KBM-7 (cell line): Measurements from ENCODE around the gene RIPOR1.

Experiments used
- DNase-seq: peaks from one replicate; pipeline ENCODE4 v3.0.0-alpha.2; 2015
- in situ Hi-C: fragments of 300-500 bp; cut with MboI; formaldehyde crosslinking; loops from 2 replicates; pipeline ENCODE4 v1.14.3; 2020; ENCODE audit warnings: low sequenced_read_pairs, low pct_unique_long_range_greater_than_20kb, mixed read lengths

Gene RIPOR1

DNA sequence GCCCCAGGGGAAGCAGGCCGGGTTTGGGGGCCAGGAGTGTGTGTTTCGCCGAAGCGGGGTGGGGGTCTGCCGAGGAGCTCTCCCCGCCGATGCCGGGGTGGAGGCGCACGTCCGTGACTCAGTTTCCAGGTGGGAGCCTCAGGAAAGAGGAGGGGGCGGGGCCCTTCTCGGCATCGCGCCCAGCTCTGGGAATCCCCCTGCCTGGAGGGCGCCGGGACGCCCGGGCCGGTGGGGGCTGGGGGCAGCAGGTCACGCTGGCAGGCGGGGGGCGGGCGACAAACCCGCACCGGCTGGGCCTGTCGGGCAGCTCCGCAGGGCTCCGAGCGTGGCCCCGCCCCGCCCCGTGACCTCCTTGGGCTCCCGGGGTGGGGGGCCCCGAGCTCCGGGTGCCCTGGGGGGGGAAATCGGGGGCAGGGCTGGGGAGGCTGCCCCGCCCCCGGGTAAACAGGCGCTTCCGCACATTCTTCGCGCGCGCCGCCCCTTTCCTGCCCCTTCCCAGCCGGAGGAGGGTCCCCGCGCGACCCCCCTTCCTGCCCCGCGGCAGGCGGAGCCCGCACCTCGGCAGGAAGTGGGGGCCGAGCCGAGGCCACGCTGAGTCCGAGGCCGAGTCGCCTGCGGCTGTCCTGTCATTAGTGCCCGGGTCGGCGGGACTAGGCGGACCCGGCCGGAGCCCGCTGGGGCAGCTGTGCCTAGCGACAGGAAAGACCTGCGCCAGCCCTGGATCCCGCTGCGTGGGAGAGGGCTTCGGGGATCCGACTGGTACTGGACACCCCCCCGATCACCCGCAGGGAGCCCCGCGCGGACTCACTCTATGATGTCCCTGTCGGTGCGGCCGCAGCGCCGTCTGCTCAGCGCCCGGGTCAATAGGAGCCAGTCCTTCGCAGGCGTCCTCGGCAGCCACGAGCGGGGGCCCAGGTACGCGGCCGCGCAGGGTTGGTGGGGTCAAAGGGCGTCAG lies 9.3 kb downstream of the RIPOR1 start:
- in situ Hi-C loops, result no loop called here
- DNase-seq, result no peak

DNA sequence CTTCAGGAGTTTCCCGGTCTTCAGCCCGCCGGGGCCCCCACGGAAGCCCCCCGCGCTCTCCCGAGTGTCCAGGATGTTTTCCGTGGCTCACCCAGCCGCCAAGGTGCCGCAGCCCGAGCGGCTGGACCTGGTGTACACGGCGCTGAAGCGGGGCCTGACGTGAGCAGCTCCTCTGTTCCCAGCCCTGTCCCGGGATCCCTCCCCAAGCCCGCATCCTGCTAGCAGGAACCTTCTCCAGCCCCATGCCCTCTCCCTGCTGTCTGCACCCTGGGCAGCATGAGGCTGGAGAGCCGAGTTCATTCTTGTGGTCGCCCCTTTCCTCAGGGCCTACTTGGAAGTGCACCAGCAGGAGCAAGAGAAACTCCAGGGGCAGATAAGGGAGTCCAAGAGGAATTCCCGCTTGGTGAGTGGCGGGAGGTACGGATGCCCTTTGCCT lies 10.1 kb downstream of the RIPOR1 start:
- in situ Hi-C loops, result no loop called here

DNA sequence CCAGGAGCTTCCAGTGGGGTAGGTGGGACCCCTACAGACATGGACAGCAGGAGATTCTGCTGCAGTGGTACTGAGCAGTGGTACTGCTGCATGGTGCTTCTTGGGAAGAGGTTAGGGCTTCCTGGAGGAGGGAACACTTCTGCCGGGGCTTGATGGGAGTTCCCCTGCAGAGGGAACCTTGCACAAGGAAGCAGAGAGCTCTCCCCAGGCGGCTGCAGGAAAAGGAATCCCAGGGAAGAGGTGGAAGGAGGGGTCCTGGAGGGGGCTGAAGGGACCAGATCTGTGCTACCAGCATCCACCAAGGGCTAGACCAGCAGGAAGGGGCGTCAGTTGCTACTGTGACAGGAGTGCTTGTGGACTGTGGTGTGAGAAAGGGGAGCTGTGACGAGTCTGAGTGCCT lies 10.6 kb downstream of the RIPOR1 start:
- in situ Hi-C loops, result no loop called here
- no peak for DNase-seq

More for the DNA sequence above, 10.1 kb downstream of the RIPOR1 start:
- no peak for DNase-seq

DNA sequence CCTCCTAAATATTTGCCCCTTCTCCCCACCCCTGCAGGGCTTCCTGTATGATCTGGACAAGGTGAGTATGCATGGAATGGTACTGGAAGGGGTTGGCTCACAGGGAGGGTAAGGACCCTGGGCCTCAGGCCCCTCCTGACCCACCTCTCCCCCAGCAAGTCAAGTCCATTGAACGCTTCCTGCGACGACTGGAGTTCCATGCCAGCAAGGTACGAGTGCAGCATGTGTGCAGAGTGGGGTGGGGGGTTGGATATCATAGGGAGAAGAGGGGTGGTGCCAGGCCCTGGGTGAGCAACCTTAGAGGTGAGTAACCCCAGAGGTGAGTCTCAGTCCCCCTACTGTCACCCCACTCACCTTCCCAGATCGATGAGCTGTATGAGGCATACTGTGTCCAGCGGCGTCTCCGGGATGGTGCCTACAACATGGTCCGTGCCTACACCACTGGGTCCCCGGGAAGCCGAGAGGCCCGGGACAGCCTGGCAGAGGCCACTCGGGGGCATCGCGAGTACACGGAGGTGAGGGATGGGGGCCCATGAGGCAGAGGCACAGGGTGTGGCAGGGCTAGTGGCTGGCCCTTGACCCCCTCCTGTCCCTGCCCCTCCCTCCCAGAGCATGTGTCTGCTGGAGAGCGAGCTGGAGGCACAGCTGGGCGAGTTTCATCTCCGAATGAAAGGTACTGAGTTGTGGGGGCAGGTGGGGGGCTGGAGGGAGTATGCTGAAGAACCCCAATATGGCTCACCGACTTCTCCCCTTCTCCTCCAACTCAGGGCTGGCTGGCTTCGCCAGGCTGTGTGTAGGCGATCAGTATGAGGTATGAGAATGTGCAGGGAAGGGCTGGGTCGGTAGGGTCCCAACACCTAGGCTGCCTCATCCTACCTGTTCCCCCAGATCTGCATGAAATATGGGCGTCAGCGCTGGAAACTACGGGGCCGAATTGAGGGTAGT lies 11.3 kb downstream of the RIPOR1 start:
- in situ Hi-C loops, result loop anchor here (10.0 kb wide), 1 partner anchor 115 kb away; no protein-coding TSS in a partner anchor
- no peak for DNase-seq

DNA sequence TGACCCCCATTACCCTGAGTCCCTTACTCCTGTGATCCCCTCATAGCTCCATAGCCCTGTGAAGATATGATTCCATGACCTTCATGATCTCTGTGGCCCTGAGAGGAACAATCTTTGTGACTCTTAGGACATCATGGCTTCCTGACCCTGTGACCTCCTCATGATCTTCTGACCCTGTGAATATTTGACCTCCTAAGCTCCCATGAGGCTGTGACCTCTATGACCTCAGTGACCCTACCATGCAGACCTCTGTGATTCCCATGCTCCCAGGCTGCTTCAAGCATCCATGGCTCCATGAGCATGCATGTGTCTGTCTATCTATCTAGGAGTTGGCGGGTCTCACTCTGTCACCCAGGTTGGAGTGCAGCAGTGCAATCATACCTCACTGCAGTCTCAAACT lies 12.1 kb downstream of the RIPOR1 start:
- in situ Hi-C loops, result loop anchor here (10.0 kb wide), 1 partner anchor 114 kb away; no protein-coding TSS in a partner anchor
- no peak for DNase-seq

DNA sequence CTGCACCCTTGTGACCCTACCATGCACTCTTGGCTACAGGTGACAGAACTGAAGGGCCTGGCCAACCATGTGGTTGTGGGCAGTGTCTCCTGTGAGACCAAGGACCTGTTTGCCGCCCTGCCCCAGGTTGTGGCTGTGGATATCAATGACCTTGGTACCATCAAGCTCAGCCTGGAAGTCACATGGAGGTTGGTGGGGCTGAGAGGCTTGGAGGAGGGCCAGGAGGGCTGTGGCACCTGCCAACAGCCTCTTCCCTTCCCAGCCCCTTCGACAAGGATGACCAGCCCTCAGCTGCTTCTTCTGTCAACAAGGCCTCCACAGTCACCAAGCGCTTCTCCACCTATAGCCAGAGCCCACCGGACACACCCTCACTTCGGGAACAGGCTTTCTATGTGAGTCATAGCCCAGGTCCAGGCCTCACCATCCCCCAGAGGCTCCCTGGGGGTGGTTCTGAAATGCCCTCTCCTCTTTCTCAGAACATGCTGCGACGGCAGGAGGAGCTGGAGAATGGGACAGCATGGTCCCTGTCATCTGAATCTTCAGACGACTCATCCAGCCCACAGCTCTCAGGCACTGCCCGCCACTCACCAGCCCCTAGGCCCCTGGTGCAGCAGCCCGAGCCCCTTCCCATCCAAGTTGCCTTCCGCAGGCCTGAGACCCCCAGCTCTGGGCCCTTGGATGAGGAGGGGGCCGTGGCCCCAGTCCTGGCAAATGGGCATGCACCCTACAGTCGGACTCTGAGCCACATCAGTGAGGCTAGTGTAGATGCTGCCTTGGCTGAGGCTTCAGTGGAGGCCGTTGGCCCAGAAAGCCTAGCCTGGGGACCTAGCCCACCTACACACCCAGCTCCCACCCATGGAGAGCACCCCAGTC lies 13.0 kb downstream of the RIPOR1 start:
- in situ Hi-C loops, result loop anchor here (10.0 kb wide), 1 partner anchor 113 kb away; no protein-coding TSS in a partner anchor
- no peak for DNase-seq

DNA sequence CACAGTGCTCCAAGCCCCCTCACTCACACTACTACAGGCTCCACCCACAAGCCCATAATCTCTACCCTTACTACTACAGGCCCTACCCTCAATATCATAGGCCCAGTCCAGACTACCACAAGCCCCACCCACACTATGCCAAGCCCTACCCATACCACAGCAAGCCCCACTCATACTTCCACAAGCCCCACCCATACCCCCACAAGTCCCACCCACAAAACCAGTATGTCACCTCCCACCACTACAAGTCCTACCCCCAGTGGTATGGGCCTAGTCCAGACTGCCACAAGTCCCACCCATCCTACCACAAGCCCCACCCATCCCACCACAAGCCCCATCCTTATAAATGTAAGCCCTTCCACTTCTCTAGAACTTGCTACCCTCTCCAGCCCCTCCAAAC lies 13.8 kb downstream of the RIPOR1 start:
- peak; percentile 91 for DNase-seq
- in situ Hi-C loops, result loop anchor here (10.0 kb wide), 1 partner anchor 112 kb away; no protein-coding TSS in a partner anchor

DNA sequence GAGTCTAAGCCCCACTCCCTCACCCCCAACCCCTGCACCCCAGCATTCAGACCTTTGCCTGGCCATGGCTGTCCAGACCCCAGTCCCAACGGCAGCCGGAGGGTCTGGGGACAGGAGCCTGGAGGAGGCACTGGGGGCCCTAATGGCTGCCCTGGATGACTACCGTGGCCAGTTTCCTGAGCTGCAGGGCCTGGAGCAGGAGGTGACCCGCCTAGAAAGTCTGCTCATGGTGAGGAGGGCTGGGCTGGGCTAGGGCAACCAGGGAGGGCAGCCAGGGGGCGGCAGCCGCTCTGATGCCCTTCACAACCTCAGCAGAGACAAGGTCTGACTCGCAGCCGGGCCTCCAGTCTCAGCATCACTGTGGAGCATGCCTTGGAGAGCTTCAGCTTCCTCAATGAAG lies 14.4 kb downstream of the RIPOR1 start:
- no peak for DNase-seq
- in situ Hi-C loops, result loop anchor here (10.0 kb wide), 1 partner anchor 112 kb away; no protein-coding TSS in a partner anchor

DNA sequence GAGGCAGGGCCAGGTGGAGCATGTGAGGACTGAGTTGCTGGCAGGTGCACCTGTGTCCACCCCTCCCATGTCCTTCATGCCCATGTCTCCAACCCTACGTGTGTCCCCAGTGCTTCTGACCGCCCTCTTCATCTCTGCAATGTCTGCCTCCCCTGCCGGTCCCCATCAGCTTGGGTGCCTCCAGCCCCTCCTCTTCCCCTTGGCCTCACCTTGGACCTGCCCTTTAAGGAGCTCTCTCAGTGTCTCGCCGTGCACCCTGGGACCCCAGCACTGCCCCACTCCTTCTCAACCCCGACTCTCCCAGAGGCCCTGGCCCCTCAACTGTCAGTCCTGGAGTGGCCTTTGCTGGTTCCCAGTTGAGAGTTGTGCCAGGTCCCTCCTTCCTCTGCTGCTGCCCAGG lies 15.0 kb downstream of the RIPOR1 start:
- in situ Hi-C loops, result loop anchor here (10.0 kb wide), 1 partner anchor 111 kb away; no protein-coding TSS in a partner anchor
- no peak for DNase-seq

DNA sequence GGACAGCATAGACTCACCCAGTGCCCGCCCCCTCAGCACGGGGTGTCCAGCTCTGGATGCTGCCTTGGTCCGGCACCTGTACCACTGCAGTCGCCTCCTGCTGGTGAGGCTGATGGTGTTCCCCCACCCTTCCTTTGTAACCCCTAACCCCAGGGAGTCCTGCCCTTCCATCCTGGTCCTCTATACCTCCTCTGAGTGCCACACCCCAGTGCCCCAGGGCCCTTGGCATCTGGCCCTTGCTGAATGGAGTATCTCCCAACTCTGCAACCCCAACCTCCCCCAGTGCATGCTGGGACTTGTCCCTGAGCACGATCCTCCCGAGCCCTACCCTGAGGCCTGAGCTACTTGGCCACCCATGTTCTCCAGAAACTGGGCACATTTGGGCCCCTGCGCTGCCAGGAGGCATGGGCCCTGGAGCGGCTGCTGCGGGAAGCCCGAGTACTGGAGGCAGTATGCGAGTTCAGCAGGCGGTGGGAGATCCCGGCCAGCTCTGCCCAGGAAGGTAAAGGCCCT lies 15.8 kb downstream of the RIPOR1 start:
- DNase-seq, result no peak
- in situ Hi-C loops, result loop anchor here (10.0 kb wide), 1 partner anchor 110 kb away; no protein-coding TSS in a partner anchor

DNA sequence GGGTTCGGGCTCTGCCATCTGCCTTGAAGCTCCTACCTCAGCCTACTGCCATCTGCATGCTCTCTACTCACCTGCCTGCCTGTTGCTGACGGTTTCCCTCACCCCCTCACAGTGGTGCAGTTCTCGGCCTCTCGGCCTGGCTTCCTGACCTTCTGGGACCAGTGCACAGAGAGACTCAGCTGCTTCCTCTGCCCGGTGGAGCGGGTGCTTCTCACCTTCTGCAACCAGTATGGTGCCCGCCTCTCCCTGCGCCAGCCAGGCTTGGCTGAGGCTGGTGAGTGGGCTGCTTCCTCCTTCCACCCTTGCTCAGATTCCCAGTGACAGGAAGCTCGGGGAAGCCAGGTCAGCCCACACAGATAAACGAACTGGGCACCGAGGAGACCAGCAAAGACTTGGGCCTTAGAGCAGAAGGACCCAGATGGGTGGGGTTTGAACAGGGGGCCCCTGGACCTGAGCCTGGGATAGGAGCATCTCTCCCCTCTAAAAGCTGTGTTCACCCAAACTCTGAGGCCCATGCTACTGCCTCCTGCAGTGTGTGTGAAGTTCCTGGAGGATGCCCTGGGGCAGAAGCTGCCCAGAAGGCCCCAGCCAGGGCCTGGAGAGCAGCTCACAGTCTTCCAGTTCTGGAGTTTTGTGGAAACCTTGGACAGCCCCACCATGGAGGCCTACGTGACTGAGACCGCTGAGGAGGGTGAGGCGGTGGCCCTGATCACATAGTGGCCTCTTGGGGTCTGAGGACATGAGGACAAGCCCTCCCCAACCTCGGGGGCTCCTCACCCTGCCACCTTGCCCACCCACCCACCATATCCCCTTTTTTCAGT lies 16.4 kb downstream of the RIPOR1 start:
- in situ Hi-C loops, result loop anchor here (10.0 kb wide), 1 partner anchor 110 kb away; no protein-coding TSS in a partner anchor
- DNase-seq, result no peak

DNA sequence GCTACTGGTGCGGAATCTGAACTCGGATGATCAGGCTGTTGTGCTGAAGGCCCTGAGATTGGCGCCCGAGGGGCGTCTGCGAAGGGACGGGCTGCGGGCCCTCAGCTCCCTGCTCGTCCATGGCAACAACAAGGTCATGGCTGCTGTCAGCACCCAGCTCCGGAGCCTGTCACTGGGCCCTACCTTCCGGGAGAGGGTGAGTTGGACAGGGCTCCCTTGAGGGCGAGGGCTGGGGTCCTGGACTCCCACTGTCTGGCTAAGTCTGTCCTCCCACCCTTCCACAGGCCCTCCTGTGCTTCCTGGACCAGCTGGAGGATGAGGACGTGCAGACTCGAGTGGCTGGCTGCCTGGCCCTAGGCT lies 17.0 kb downstream of the RIPOR1 start:
- in situ Hi-C loops, result loop anchor here (10.0 kb wide), 1 partner anchor 109 kb away; no protein-coding TSS in a partner anchor
- no peak for DNase-seq

DNA sequence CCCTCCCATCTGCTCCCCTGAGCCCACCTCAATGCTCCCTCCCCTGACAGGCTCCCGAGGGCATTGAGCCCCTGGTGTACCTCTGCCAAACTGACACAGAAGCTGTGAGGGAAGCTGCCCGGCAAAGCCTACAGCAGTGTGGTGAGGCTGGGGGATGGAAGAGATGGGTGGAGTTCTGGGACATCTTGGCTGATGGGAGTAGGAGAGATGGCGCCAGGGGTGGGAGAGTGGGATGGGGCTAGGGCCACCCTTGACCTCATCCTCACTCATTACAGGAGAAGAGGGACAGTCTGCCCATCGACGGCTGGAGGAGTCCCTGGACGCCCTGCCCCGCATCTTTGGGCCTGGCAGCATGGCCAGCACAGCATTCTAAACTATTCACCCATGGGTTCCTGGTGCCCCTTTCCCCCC lies 17.5 kb downstream of the RIPOR1 start:
- in situ Hi-C loops, result loop anchor here (10.0 kb wide), 1 partner anchor 109 kb away; no protein-coding TSS in a partner anchor

DNA sequence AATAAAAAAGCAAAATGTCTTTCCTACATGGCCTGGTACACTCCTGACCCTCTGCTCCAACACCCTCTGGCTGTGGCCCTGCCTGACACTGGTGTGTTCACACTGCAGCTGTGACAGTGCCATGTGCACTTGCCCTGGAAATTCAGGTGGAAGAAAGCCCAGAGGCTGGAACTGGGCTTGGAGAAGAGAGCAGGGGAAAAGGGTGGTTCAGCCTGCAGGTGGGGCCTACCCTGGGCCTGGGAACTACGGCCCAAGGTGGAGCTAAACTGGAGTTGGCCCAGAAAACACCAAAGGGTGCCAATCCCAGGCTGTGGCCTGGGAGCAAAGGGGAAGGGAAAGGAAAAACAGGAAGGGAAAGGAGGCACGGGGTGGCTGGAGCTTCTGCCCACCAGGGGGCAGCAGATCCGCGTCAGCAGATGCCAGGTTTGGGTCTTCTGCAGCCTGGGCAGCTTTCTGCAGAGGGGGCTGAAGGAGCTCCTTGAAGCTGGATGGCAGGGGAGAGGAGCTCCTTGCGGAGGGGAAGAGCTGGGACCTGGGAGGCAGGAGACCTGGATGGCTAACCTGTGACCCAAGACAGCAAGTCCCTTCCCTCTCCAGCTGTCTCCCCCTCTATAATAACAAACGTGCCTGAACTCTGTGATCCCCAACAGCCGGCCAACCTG lies 18.3 kb downstream of the RIPOR1 start:
- in situ Hi-C loops, result loop anchor here (10.0 kb wide), 1 partner anchor 108 kb away; no protein-coding TSS in a partner anchor
- DNase-seq, result peak; percentile 92

More for the DNA sequence above, 17.5 kb downstream of the RIPOR1 start:
- DNase-seq, result no peak

DNA sequence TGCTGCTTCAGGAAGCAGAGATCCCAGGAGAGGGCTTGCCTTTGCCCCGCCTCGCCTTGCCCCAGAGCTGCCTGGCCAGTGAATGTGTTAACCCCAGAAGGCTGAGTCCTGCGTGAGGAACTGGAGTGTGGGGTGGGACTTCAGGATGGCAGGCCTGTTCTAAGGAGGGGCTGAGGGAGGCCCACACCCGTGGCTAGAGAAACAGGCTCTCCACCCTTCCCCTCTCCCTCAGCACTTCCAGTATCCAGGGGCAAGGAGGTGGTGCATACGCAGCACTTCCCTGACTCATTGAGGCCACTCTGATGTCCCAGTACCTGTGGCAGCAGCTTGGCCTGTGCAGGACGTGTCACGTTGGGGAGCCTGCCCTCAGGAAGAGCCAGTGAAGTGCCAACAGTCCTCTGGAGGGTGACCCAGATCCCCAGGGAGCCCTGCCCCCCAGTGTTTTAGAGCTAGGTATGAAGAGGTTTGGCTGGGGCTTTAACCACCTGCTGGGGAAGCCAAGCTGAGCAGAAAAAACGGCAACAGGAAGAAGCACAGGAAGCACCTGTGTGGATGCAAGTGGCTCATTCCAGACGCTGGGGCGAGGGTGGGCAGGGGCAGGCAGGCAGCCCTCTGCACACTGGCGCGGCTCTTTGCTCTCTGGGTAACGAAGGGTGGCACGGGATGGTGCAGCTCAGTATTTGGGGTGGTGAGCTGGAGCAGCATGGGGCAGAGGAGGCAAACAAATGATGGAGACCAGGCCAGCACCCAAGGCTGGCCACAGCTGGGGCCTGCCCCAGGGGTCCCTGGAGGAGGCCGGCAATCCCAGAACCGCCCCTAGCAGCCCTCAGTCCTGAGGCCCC lies 19.0 kb downstream of the RIPOR1 start:
- peak; percentile 83 for DNase-seq
- in situ Hi-C loops, result loop anchor here (10.0 kb wide), 1 partner anchor 107 kb away; no protein-coding TSS in a partner anchor
